ENCODE data around the gene GOLGA8Q. TPM values are rescaled to one million over a fixed set of nuclear protein-coding genes. Genes with fewer than 3 reads are reported as not detected.
"Not testable (repeated sequence)": the region's sequence is repeated elsewhere in the genome, so short reads cannot be mapped to it uniquely, and the experiment has no call there.

GOLGA8Q gene, protein sequence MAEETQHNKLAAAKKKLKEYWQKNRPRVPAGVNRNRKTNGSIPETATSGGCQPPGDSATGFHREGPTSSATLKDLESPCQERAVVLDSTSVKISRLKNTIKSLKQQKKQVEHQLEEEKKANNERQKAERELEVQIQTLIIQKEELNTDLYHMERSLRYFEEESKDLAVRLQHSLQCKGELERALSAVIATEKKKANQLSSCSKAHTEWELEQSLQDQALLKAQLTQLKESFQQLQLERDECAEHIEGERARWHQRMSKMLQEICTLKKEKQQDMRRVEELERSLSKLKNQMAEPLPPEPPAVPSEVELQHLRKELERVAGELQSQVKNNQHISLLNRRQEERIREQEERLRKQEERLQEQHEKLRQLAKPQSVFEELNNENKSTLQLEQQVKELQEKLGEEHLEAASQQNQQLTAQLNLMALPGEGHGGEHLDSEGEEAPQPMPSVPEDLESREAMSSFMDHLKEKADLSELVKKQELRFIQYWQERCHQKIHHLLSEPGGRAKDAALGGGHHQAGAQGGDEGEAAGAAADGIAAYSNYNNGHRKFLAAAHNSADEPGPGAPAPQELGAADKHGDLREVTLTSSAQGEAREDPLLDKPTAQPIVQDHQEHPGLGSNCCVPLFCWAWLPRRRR
- 1.3 and 1.4 TPM in 2 replicates for total RNA-seq

DNA sequence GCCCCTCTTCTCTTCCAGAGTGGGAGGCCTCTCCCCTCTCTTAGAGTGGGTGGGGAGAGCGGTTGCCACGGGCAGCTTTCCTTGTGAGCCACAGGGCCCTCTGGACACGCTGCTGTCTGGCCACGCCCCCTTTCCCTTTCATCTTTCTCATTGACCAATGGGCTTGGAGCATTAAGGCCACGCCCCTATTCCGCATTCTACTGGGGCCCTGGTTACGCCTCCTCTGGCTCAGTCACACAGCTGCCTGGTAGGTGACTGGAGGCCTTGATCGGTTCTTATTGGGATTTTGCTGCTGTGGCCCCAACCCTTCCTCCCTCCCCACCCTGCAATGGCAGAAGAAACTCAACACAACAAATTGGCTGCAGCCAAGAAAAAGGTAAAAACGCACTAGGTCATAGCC lies at the start of gene GOLGA8Q:
Gene GOLGA8Q (plus strand): TSS at position 301 of the 400 bp plus-strand sequence. CDS start 28 bp downstream, at position 329.
- H3K27me3 Mint-ChIP-seq (ENCODE audit: low read depth); H3K4me1 Mint-ChIP-seq (ENCODE audit: low read depth); H3K27ac Mint-ChIP-seq; H3K4me3 Mint-ChIP-seq (ENCODE audit: low read depth); DNase-seq (ENCODE audit: low spot score); H3K36me3 Mint-ChIP-seq (ENCODE audit: low read depth); intact Hi-C loops (cut with micrococcal nuclease); H3K9me3 Mint-ChIP-seq: not testable (repeated sequence)

- H3K9me3 Mint-ChIP-seq; H3K27me3 Mint-ChIP-seq (ENCODE audit: low read depth); DNase-seq (ENCODE audit: low spot score); H3K4me3 Mint-ChIP-seq (ENCODE audit: low read depth); H3K27ac Mint-ChIP-seq; H3K36me3 Mint-ChIP-seq (ENCODE audit: low read depth); intact Hi-C loops (cut with micrococcal nuclease); H3K4me1 Mint-ChIP-seq (ENCODE audit: low read depth): not testable (repeated sequence)
Measured at GRCh38 chr15:30502904-30503781, 48.7 kb upstream of the GOLGA8Q start.

- H3K27me3 Mint-ChIP-seq (ENCODE audit: low read depth); H3K4me3 Mint-ChIP-seq (ENCODE audit: low read depth); H3K27ac Mint-ChIP-seq; H3K9me3 Mint-ChIP-seq; H3K4me1 Mint-ChIP-seq (ENCODE audit: low read depth); intact Hi-C loops (cut with micrococcal nuclease); DNase-seq (ENCODE audit: low spot score); H3K36me3 Mint-ChIP-seq (ENCODE audit: low read depth): not testable (repeated sequence)
Measured at GRCh38 chr15:30504162-30504843, 47.5 kb upstream of the GOLGA8Q start.

DNA sequence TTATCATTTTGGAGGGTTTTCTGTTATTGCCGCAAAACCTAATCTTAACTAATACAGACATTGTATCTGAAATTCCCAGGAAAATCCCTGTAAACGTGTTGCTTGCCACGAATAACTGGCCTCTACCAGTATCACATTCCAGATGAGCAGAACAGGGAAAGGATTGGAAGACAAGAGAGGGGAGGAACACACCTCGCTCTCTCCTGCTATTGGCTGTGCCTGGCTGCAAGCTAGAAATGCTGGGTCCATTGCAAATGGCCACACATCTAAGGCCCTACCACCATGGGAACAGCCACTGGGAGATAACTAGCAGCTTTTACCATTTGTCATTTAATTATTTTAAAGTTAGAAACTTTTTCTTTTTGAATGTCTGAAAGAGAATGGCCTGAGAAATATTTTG lies 37.3 kb upstream of the GOLGA8Q start:
- H3K4me3 Mint-ChIP-seq (ENCODE audit: low read depth); H3K4me1 Mint-ChIP-seq (ENCODE audit: low read depth); intact Hi-C loops (cut with micrococcal nuclease); H3K27me3 Mint-ChIP-seq (ENCODE audit: low read depth); H3K36me3 Mint-ChIP-seq (ENCODE audit: low read depth); H3K27ac Mint-ChIP-seq; DNase-seq (ENCODE audit: low spot score); H3K9me3 Mint-ChIP-seq: not testable (repeated sequence)

DNA sequence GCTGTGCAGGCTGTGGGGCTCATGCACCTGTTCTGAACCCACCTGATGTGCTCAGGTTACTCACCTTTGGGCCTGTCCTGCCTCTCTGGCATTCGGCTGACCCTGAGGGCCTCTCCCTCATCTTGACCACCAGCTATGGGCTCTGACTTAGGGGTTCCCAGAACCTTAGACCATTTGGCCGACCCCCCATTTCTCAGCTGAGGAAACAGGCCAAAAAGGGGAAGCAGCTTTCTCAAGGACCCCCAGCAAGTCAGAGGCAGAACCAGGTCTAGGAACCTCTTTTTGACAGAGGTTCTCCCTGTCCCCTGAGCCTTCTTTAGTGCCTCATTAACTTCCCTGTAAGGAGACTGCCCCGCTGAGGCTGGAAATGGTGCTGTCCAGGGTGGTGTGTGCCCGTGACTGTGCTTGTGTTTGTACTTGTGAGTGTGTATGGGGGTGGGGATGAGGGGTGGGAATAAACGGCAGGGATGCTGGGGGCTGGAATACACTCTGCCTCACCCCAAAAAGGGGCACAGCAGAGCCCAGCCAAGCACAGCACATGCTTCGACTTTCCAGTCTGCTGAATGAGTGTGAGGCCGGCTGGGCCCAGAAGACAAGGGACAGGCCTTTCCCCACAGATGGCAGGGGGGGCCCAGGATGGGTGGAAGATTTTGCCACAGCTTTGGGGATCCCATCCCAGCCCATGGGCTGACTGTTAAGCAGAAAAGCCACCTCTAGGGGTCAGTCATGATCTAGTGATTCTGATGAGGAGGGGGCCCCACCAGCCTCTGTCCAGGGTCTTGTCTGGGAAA lies 28.2 kb upstream of the GOLGA8Q start:
- H3K9me3 Mint-ChIP-seq; H3K27ac Mint-ChIP-seq; H3K27me3 Mint-ChIP-seq (ENCODE audit: low read depth); H3K4me3 Mint-ChIP-seq (ENCODE audit: low read depth); H3K36me3 Mint-ChIP-seq (ENCODE audit: low read depth); DNase-seq (ENCODE audit: low spot score); intact Hi-C loops (cut with micrococcal nuclease); H3K4me1 Mint-ChIP-seq (ENCODE audit: low read depth): not testable (repeated sequence)

DNA sequence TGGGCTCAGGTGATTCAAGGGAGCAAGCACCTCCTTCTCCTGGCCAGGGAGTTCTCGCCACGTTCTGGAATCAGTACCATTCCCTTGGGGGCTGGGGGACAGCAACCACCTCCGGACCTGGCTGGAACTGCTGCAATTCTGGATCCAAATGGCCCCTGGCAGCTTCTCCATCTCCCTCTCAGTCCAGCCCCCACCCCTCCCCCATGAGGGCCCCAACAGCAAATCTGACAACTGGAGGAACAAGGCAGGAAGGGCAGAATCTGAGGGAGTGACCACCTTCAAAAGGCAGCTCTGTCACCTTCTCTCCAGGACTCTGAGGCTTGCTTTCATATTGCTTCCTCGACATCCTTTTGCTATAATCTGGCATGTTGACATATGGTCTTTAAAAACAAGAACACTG lies 25.9 kb upstream of the GOLGA8Q start:
- H3K4me1 Mint-ChIP-seq (ENCODE audit: low read depth); H3K27ac Mint-ChIP-seq; intact Hi-C loops (cut with micrococcal nuclease); H3K4me3 Mint-ChIP-seq (ENCODE audit: low read depth); DNase-seq (ENCODE audit: low spot score); H3K27me3 Mint-ChIP-seq (ENCODE audit: low read depth); H3K36me3 Mint-ChIP-seq (ENCODE audit: low read depth); H3K9me3 Mint-ChIP-seq: not testable (repeated sequence)

- H3K36me3 Mint-ChIP-seq (ENCODE audit: low read depth); H3K4me3 Mint-ChIP-seq (ENCODE audit: low read depth); intact Hi-C loops (cut with micrococcal nuclease); DNase-seq (ENCODE audit: low spot score); H3K4me1 Mint-ChIP-seq (ENCODE audit: low read depth); H3K27ac Mint-ChIP-seq; H3K9me3 Mint-ChIP-seq; H3K27me3 Mint-ChIP-seq (ENCODE audit: low read depth): not testable (repeated sequence)
Measured at GRCh38 chr15:30529049-30529448, 22.8 kb upstream of the GOLGA8Q start.

- intact Hi-C loops (cut with micrococcal nuclease); H3K9me3 Mint-ChIP-seq; H3K4me1 Mint-ChIP-seq (ENCODE audit: low read depth); H3K36me3 Mint-ChIP-seq (ENCODE audit: low read depth); H3K27me3 Mint-ChIP-seq (ENCODE audit: low read depth); H3K27ac Mint-ChIP-seq; H3K4me3 Mint-ChIP-seq (ENCODE audit: low read depth); DNase-seq (ENCODE audit: low spot score): not testable (repeated sequence)
Measured at GRCh38 chr15:30566949-30567348, 15.1 kb downstream of the GOLGA8Q start.

DNA sequence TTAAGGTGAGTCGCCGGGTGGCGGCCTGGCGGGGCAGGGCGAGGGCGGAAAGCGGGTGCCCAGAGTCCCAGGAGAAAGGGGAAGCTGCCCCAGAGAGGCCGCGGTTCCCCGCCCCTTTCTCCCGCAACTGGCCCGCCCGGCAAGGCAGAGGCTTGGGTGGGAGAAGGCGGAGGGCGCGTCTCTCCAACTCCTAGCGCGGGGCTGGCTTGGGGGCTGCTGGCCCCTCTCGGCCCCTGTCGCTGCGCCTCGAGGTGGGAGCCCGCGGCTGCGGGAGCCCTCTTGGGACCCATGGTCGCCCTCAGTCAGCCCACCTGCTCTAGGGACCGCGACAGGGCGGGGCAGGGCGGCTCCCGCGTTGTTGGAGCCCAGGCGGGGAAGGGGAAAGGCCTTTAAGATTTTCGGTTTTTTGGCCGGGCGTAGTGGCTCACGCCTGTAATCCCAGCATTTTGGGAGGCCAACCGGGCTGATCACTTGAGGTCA lies 21.2 kb downstream of the GOLGA8Q start:
- H3K36me3 Mint-ChIP-seq (ENCODE audit: low read depth); H3K4me1 Mint-ChIP-seq (ENCODE audit: low read depth); H3K4me3 Mint-ChIP-seq (ENCODE audit: low read depth); DNase-seq (ENCODE audit: low spot score); H3K27me3 Mint-ChIP-seq (ENCODE audit: low read depth); H3K27ac Mint-ChIP-seq; intact Hi-C loops (cut with micrococcal nuclease); H3K9me3 Mint-ChIP-seq: not testable (repeated sequence)

DNA sequence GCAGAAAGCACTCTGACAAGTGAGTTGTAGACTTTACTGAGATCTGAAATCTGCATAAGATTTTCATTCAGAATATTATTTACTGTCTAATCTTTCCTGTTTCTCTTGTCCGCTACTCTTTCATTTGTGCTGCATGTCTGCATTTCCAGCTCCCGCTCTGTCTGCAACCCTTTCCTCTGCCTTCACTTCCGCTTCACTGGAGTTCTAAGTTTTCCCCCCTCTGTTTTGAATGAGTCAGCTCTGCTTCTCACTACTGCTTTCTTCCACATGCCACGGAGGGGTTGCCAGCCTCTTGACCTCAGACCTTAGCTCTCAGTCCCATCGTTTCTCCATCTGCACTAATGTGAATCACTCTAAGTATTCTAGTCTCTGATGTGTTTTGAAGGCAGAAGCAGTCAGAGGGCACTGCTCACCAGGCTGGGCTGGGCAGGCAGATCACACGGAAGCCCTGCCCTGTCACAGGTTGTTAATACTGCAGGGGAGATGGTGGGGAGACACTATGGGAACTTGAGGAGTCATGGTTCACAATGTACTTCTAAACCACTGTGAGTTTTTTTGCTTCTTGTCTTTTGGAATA lies 27.6 kb downstream of the GOLGA8Q start:
- DNase-seq (ENCODE audit: low spot score); H3K36me3 Mint-ChIP-seq (ENCODE audit: low read depth); H3K9me3 Mint-ChIP-seq; intact Hi-C loops (cut with micrococcal nuclease); H3K27ac Mint-ChIP-seq; H3K27me3 Mint-ChIP-seq (ENCODE audit: low read depth); H3K4me3 Mint-ChIP-seq (ENCODE audit: low read depth); H3K4me1 Mint-ChIP-seq (ENCODE audit: low read depth): not testable (repeated sequence)

- H3K27me3 Mint-ChIP-seq (ENCODE audit: low read depth); H3K4me1 Mint-ChIP-seq (ENCODE audit: low read depth); DNase-seq (ENCODE audit: low spot score); H3K9me3 Mint-ChIP-seq; H3K36me3 Mint-ChIP-seq (ENCODE audit: low read depth); H3K4me3 Mint-ChIP-seq (ENCODE audit: low read depth); intact Hi-C loops (cut with micrococcal nuclease); H3K27ac Mint-ChIP-seq: not testable (repeated sequence)
Measured at GRCh38 chr15:30580716-30581115, 28.9 kb downstream of the GOLGA8Q start.

Data from activated T-helper 2 cell treated with anti-CD3 and anti-CD28 coated beads, Interferon-gamma antibody, Interleukin-2, Interleukin-4, amounts not matched to agents 10 μg/mL and 5 μg/mL and 100 μg/mL, durations not matched to agents 14 hours and 24 hours and 36 hours (primary cell).